ENCODE results near the gene CELF2.

DNA sequence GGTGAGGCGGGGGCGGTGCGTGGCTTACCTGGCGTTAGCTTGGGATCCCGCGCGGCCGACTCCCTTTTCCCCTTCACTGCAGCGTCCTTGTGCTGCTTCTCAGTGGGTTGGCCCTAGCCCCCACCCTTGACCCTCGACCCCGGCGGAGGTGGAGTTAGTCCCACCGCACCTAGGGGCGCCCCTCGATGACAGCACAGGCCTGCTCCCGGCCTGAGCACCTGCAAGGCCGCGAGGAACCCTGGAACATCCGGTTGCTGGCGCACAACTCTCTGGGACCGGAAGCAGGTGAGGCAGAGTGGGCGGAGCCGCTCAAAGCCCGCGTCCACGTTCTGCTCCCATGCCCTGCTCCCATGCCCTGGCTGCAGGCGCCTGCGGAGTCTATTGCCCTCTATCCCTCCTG is 326.9 kb downstream of the CELF2 start:
- no peak for TF ChIP-seq POLR2A (IDR thresholded peaks at IDR 0.05)
- no peak for TF ChIP-seq EP300 (IDR thresholded peaks at IDR 0.05)

Measured in suprapubic skin (tissue), 2 donors.